ENCODE data around the gene PGP.
"Not testable (repeated sequence)": the region's sequence is repeated elsewhere in the genome, so short reads cannot be mapped to it uniquely, and the experiment has no call there.

Gene PGP

DNA sequence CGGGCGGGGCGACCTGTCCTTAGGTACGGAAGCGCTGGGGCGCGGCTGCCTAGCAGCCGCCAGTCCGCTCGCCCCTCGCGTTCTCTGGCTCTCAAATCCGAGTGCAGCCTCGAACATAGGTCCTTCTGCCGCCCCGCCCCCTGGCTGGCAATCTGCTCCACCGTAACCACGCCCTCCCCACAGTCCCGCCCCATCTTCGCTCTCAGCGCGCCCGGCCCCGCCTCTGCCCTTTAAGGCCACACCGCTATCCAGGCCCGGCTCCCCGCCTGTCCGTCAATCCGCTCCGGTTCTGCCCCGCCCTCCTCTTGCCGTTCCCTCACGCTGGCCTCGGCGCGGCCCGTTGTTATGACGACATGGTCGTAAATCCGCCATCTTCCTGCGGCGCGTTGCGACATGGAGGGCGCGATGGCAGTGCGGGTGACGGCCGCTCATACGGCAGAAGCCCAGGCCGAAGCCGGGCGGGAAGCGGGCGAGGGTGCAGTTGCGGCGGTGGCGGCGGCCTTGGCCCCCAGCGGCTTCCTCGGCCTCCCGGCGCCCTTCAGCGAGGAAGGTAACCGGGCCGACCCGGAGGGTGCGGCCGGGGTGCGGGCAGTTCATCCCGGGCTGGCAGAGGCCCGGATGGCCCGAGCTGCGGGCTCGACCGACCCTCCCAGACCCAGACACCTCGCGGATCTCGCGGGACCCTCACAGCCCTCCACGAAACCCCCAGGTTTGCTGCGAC lies 8.7 kb upstream of the PGP start, which contains the start of gene E4F1:
E4F1 (plus strand) TSS at position 371 of the 721 bp plus-strand sequence; CDS start at position 394, 23 bp downstream.
- peak; percentile 100 for DNase-seq

- no peak for DNase-seq
These were observed 1.7 kb upstream of the PGP start for GRCh38 chr16:2216330-2216729.

- DNase-seq: peak; percentile 22 to 68 (median 46)
These were observed 572 bp downstream of the PGP start for GRCh38 chr16:2213817-2214718.

GRCh38 chr16:2212362-2213324 lies 2.0 kb downstream of the PGP start:
- peak; percentile 33 to 67 (median 66) for DNase-seq

- no peak for DNase-seq
These were observed 2.7 kb downstream of the PGP start for GRCh38 chr16:2211923-2212347.

GRCh38 chr16:2210386-2211365 lies 4.0 kb downstream of the PGP start, which contains the start of gene BRICD5:
Gene BRICD5, minus strand, starts transcription at chr16:2210863. Its CDS starts 30 bp downstream, at chr16:2210833.
- DNase-seq: no peak

- DNase-seq: no peak
These were observed 4.7 kb downstream of the PGP start for GRCh38 chr16:2210009-2210332.

DNA sequence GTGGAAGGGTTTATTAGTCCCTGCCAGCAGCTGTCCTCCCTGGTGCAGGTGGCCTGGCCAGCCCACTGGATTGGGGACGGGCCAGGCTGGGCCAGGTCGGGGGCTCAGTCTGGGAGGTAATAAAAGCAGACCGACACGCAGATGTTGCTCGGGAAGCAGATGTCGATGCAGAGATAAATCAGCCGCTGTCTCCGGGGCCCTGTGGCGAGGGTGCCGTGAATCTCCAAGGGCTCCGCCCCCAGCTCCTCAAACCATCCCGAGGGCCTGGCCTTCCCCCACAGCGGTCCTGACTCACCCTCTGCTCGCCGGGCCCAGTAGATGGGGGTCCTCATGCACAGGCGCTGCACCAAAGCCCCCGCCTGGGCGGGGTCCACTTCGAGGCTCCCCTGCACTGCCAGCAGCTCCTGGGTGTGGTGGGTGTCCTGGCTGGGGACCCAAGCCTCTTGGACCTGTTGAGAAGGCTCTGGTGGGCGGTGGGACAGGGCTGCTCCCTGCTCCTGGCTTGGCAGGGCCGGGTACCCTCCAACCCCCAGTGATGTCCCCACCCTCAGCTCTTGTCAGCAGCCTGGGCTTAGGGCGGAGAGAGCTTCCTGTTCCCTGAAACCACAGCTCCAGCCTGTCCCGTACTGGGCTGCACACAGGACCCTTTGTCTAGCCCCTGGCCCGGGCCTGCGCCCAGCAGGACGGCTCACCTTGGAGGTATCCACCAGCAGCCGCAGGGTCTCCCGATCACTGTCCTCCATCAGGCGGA lies 5.2 kb downstream of the PGP start:
- no peak for DNase-seq

DNA sequence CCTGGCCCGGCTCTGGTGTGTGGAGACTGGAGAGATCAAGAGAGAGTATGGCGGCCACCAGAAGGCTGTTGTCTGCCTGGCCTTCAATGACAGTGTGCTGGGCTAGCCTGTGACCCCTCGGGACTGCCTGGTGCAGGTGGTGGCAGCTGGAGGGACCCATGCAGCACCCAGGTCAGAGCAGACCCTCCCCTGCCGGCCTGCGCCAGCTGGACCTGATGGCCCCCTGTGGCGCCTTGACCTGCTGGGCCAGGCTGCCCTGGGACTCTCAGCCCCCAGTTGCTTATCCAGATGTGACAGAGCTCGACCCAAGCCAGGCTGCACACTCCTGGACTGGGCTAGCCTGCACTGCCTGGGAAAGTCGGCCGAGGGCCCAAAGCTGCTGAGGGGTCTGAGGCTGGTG lies 5.9 kb downstream of the PGP start:
- DNase-seq: no peak

DNA sequence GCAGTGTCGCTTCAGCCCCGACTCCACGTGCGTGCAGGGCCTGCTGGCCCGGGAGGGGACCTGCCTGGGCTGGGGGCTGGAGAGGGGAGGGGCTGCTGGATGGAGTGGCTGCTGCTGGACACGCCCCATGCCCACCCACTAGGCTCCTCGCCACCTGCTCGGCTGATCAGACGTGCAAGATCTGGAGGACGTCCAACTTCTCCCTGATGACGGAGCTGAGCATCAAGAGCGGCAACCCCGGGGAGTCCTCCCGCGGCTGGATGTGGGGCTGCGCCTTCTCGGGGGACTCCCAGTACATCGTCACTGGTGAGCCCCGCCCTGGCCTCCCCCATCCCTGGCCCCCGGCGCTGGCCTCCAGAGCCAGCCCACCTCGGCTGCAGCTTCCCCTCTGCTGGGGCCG lies 6.3 kb downstream of the PGP start:
- no peak for DNase-seq

GRCh38 chr16:2207872-2208271 lies 6.8 kb downstream of the PGP start:
- no peak for DNase-seq

- DNase-seq: peak; percentile 30 to 66 (median 62)
These were observed 7.7 kb downstream of the PGP start for GRCh38 chr16:2206780-2207433.

DNA sequence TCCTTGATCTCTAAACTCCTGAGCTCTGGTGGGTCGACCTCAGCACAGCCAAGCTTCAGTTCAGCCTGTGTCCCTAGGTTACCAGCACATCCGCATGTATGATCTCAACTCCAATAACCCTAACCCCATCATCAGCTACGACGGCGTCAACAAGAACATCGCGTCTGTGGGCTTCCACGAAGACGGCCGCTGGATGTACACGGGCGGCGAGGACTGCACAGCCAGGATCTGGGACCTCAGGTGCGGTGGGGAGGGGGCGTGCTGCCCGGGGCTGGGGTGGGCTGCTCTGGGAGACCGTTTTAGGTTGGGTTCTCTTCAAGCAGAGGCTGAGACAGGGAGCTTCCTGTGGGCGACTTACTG lies 8.2 kb downstream of the PGP start:
- no peak for DNase-seq

DNA sequence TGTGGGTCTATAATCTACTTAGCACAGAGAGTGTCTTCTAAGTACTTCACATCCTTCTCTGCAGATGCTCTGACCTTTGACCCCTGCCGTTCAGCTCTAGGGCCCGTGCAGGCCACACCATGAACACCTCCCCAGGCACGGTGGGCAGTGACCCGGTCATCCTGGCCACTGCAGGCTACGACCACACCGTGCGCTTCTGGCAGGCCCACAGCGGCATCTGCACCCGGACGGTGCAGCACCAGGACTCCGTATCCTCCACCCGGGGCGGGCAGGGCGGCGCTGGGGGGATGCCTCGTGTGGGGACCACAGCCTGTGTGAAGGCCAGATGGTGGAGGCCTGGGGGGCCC lies 8.7 kb downstream of the PGP start:
- no peak for DNase-seq

DNA sequence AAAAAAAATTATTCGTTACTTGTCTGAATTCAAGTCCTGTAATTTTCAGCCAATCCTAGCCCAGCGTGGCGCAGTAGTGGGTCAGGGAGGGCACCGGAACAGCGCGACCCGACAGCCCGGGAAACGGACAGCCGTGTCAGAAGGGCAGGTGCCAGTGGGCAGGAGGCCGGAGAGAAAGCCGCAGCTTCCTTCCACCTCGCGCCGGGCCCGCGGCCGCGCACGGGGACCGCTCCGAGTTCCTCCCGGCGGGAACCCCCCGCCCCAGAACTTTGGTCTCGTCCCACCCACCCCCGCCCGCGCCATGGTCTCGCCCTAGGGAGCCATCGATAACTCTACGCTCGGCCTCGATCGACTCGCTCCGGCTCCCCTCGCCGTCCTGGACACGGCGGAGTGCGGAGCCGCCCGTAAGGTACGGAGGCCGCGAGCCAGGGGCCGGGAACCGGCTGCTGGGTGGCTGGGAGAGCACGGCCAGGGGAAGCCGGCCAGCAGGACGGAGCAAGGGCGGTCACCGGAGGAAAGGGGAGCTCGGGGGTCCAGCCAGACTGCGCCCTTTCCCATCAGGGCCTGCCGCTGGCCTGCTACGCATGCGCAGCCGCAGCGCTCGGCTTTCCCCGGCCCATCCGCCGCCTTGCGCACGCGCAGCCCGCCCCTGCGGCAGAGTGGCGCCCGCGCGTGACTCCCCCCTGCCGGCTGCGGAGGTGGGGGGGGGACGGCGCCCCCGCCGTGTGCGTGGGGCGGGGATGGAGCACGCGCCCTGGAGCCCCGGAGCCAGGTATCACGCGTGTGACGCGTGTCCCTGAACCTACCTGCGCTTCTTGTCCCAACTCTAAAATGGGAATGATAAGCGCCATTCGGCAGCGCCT lies 9.3 kb downstream of the PGP start, which contains the start of gene MLST8:
MLST8 (plus strand) TSS at position 351 of the 863 bp plus-strand sequence. CDS start 632 bp downstream, outside the sequence.
- peak; percentile 88 to 97 (median 93) for DNase-seq

DNA sequence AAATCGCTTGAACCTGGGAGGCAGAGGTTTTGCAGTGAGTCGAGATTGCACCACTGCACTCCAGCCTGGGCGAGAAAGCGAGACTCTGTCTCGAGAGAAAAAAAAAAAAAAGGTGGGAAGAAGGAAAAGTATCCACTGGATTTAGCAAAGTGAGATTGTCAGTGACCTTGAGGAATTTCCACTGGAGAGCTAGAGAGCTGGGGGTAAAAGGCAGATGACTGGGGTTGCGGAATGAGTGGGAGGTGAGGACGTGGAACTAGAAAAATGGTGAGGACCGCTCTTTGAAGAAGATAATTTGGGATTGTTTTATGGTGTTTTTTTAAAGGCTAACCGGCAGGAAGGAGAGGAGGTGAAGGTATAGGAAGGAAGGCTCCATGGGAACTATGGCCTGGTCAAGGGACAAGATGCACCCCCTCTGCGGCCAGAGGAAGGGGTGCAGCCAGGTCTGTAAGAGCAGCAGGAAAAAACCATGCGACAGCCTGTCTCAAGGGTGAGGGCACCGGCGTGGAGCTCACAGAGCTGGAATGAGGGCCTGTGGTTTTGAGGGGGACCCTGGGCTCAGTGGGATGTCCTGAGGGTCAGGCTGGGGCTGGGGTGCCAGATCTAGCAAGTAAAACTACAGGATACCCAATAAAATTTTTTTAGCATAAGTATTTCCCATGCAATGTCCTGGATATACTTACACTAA lies 10.1 kb downstream of the PGP start:
- no peak for DNase-seq

DNA sequence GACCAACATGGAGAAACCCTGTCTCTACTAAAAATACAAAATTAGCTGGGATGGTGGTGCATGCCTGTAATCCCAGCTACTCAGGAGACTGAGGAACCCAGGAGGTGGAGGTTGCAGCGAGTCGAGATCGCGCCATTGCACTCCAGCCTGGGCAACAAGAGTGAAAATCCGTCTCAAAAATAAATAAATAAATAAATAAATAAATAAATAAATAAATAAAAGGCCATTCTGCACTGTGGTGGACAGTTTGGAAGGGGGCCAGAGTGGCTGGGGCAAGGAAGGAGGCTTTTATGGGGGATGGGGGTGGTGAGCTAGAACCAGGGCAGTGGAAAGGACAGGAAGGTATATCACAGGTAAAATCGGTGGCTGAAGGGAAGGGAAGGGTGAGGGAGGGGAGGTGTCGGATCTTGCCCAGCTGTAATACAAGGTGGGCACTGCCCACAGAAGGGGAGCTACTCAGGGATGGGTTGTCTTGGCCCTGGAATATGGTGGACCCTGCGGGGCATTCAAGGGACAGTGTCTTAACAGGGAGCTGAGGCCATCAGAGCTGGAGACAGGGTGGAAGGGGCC lies 11.4 kb downstream of the PGP start:
- DNase-seq: not testable (repeated sequence)

DNA sequence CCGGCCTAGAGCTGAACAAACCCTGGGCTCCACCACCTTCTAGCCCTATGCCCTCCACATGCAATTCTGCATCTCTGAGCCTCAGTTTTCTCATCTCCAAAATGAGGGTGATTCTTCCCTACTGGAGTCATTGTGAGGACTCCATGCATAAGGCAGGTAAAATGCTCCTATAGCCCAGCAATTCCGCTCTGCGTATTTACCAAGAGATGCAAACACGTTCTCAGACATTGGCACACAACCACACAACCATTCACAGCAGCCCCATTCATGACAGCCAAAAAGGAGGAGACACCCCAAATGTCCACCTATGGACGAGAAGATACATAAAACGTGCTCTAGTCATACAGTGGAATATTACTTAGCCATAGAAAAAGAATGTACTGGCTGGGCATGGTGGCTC lies 14.3 kb downstream of the PGP start:
- DNase-seq: no peak

Measured in suppressor macrophage (primary cell).